GM19324 (cell line): ENCODE measurements around the gene SNED1.

Experiments
- ATAC-seq: cut with Tn5 transposase; IDR thresholded peaks from one replicate; pipeline ENCODE4 v1.9.1; 2021; ENCODE audit warnings: mild to moderate bottlenecking, moderate library complexity; ENCODE audit not compliant: unreplicated experiment, low FRiP score

The SNED1 gene

GRCh38 chr2:241137276-241138190, 139.1 kb downstream of the SNED1 start:
- no peak for ATAC-seq

- no peak for ATAC-seq
These were observed 140.1 kb downstream of the SNED1 start for GRCh38 chr2:241138471-241138870.

- ATAC-seq = no peak
These were observed 141.4 kb downstream of the SNED1 start for GRCh38 chr2:241139531-241140444.

GRCh38 chr2:241140445-241140840, 142.0 kb downstream of the SNED1 start:
- no peak for ATAC-seq

- no peak for ATAC-seq
These were observed 142.9 kb downstream of the SNED1 start for GRCh38 chr2:241141214-241141770.

- ATAC-seq = no peak
These were observed 143.6 kb downstream of the SNED1 start for GRCh38 chr2:241142063-241142462.

- no peak for ATAC-seq
These were observed 144.2 kb downstream of the SNED1 start for GRCh38 chr2:241142593-241142992.
